ENCODE measurements around the gene ASB10. TPM values are rescaled to one million over a fixed set of nuclear protein-coding genes. Genes with fewer than 3 reads are reported as not detected.

Gene ASB10
- total and polyA plus RNA-seq, 2 of the 13 experiments (the other 11 are each of a cell fraction or from before 2014, with no cell fraction given), result not detected

- TF ChIP-seq SOX13 (IDR thresholded peaks at IDR 0.05), result no peak
- no peak for TF ChIP-seq SOX13 (CRISPR knock-in tag; conservative IDR thresholded peaks at IDR 0.05 in 1 of 2, IDR thresholded peaks at IDR 0.05 in 1 of 2)
- no peak for TF ChIP-seq LBX2 (CRISPR knock-in tag; IDR thresholded peaks at IDR 0.05; ENCODE audit: borderline replicate concordance)
- TF ChIP-seq ZNF30 (CRISPR knock-in tag; IDR thresholded peaks at IDR 0.05), result no peak
- no peak for TF ChIP-seq HMGA1 (CRISPR knock-in tag; conservative IDR thresholded peaks at IDR 0.05)
- no peak for TF ChIP-seq ELF4 (CRISPR knock-in tag; IDR thresholded peaks at IDR 0.05; ENCODE audit: borderline replicate concordance)
- no peak for TF ChIP-seq ZNF446 (CRISPR knock-in tag; IDR thresholded peaks at IDR 0.05)
- TF ChIP-seq HHEX (CRISPR knock-in tag; IDR thresholded peaks at IDR 0.05), result no peak
- TF ChIP-seq PAF1 (CRISPR knock-in tag; IDR thresholded peaks at IDR 0.05), result no peak
- no peak for TF ChIP-seq ZNF451 (CRISPR knock-in tag; IDR thresholded peaks at IDR 0.05)
- no peak for TF ChIP-seq DZIP1 (CRISPR knock-in tag; IDR thresholded peaks at IDR 0.05)
- TF ChIP-seq CC2D1A (CRISPR knock-in tag; IDR thresholded peaks at IDR 0.05), result no peak
- TF ChIP-seq TOPORS (CRISPR knock-in tag; IDR thresholded peaks at IDR 0.05), result peak; percentile 29; the same call in 1 of the 2 replicates
- TF ChIP-seq ZNF720 (CRISPR knock-in tag; IDR thresholded peaks at IDR 0.05), result no peak
- no peak for TF ChIP-seq SP140L (CRISPR knock-in tag; IDR thresholded peaks at IDR 0.05; ENCODE audit: borderline replicate concordance)
- TF ChIP-seq POGZ (CRISPR knock-in tag; IDR thresholded peaks at IDR 0.05), result no peak
- TF ChIP-seq ZFP90 (CRISPR knock-in tag; IDR thresholded peaks at IDR 0.05; ENCODE audit: borderline replicate concordance), result no peak
- TF ChIP-seq KAT2B (IDR thresholded peaks at IDR 0.05; ENCODE audit: borderline replicate concordance, low read depth, low read length), result no peak
- TF ChIP-seq HNRNPUL1 (IDR thresholded peaks at IDR 0.05; ENCODE audit: low read depth, low read length), result no peak
- peak; percentile 76; the same call in 2 of the 3 replicates for TF ChIP-seq MXI1 (IDR thresholded peaks at IDR 0.05; ENCODE audit: borderline replicate concordance, low read depth, low read length)
- TF ChIP-seq KLF13 (CRISPR knock-in tag; IDR thresholded peaks at IDR 0.05), result no peak
- peak; percentile 58 for TF ChIP-seq KDM5A (IDR thresholded peaks at IDR 0.05; ENCODE audit: borderline replicate concordance, low read length)
- TF ChIP-seq UBTF (CRISPR knock-in tag; IDR thresholded peaks at IDR 0.05), result peak; percentile 54
- no peak for TF ChIP-seq SYNCRIP (IDR thresholded peaks at IDR 0.05; ENCODE audit: insufficient read depth, low read depth, low read length)
- no peak for TF ChIP-seq SRF (IDR thresholded peaks at IDR 0.05; ENCODE audit: low read depth, low read length)
- no peak for TF ChIP-seq U2AF1 (optimal IDR thresholded peaks at IDR 0.05; ENCODE audit: low read depth, low read length)
Measured at GRCh38 chr7:151232091-151232916, 45.3 kb upstream of the ASB10 start, which contains the start of gene CHPF2 (continued).
